NB4 (cell line): ENCODE data around the gene SMAD5.

Source experiments
- DNase-seq: peaks from one replicate; pipeline ENCODE4 v3.0.0; 2010; ENCODE audit warnings: low read depth
- H3K4me3 ChIP-seq: one replicate; pipeline ENCODE4 v1.5.1; 2011; ENCODE audit warnings: mild to moderate bottlenecking, low read depth, low read length, moderate library complexity
- MYC ChIP-seq: IDR thresholded peaks from 2 replicates; pipeline ENCODE4 v1.6.1; 2011; ENCODE audit warnings: low read depth, low read length
- POLR2A ChIP-seq: IDR thresholded peaks from 2 replicates; pipeline ENCODE4 v1.6.1; 2011; ENCODE audit warnings: mild to moderate bottlenecking; ENCODE audit not compliant: insufficient read length; ENCODE audit errors: extremely low read depth
- TF ChIP-seq, protein P1 (sequence below): IDR thresholded peaks from 2 replicates; pipeline ENCODE4 v1.6.1; 2011; ENCODE audit warnings: low read depth, low read length
- TF ChIP-seq, protein P2 (sequence below): IDR thresholded peaks from one replicate; pipeline ENCODE4 v1.5.1; 2012; ENCODE audit warnings: low read depth, low read length

The SMAD5 gene

DNA sequence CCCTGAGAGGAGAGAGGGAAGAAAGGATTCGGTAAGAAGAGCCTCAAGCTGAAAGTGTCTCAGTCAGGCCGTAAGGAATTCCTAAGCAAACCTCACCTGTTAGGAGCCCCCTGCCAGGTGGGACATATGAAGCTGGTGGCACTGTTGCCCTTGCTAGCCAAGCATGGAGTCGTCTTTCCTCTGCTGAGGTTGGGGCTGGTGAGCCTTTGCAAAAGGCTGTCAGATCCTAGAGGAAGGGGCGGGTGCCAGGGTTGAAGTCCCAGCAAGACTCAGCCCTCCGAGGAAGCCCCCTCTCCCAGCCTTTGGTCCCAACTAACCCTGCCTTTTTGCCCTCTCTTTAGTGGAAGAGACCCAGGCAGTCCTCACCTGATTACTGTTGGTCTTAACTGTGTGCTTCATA is 65.8 kb downstream of the SMAD5 start:
- TF ChIP-seq POLR2A (no peak), MYC (no peak)
- TF ChIP-seq, protein P1, sequence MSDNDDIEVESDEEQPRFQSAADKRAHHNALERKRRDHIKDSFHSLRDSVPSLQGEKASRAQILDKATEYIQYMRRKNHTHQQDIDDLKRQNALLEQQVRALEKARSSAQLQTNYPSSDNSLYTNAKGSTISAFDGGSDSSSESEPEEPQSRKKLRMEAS, result no peak
- TF ChIP-seq, protein P2, sequence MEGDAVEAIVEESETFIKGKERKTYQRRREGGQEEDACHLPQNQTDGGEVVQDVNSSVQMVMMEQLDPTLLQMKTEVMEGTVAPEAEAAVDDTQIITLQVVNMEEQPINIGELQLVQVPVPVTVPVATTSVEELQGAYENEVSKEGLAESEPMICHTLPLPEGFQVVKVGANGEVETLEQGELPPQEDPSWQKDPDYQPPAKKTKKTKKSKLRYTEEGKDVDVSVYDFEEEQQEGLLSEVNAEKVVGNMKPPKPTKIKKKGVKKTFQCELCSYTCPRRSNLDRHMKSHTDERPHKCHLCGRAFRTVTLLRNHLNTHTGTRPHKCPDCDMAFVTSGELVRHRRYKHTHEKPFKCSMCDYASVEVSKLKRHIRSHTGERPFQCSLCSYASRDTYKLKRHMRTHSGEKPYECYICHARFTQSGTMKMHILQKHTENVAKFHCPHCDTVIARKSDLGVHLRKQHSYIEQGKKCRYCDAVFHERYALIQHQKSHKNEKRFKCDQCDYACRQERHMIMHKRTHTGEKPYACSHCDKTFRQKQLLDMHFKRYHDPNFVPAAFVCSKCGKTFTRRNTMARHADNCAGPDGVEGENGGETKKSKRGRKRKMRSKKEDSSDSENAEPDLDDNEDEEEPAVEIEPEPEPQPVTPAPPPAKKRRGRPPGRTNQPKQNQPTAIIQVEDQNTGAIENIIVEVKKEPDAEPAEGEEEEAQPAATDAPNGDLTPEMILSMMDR, result no peak
- DNase-seq, result no peak
- H3K4me3 ChIP-seq, result no peak overlapping the region

DNA sequence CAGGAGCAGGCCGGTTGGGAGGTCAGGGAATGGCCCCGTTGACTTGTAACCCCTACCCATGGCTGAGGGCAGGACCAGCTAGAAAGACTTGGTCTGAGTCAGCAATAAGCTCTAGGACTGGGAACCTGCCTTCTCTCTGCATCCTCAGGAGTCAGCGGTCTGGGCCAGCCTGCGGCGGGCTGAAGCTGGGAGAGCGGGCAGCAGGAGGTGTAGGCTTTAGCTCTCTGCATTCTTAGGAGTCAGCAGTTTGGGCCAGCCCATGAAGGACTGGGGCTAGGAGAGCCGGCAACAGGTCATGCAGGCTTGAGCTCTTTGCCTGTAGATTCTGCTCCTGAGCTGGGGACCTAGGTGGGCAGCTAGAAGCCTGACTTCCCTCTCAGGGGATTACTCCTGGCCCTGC is 66.8 kb downstream of the SMAD5 start:
- TF ChIP-seq, protein P2, result no peak
- TF ChIP-seq MYC, result no peak
- TF ChIP-seq, protein P1, result no peak
- TF ChIP-seq POLR2A, result no peak
- H3K4me3 ChIP-seq, result no peak overlapping the region
- DNase-seq, result no peak

DNA sequence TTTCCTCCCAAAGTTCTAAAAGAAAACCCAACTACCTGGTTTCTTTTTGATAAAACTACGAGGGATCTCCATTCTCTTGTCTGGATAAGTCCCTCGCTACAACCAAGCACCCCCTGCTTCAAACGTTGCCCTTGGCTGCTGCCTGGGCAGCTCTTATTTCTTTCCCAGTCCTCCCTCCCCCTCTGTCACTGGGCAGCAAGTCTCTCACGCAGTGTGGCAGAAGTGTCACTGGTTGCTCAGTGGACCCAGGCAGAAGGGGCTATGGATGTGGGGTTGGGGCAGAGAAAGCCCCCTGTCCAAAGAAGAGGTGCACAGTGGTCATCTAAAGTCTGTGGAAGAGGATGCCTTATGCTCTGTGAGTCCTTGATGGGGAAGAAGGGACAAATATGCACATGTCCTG is 67.5 kb downstream of the SMAD5 start:
- DNase-seq, result no peak
- no peak overlapping the region for H3K4me3 ChIP-seq
- TF ChIP-seq POLR2A (no peak), MYC (no peak)
- TF ChIP-seq, protein P1, result no peak
- TF ChIP-seq, protein P2, result no peak

DNA sequence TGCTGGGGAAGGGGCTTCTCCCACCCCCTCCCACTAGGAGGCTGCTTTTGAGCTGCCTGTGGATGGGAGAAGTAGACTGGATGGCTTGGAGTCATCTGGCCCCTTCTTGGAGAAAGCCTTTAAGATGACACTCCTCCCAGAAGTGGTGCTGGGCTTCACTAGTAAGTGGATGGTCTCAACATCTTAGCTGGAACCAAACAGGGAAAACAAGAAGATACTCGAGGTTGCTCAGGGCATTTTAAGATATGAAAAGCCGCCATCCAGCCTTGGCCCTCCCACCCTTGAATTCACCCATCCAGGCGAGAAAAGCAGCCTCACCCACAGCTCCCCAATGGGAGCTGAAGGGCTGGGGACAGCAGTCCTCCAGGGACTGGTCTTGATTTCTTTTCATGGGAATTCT is 68.1 kb downstream of the SMAD5 start:
- no peak overlapping the region for H3K4me3 ChIP-seq
- no peak for TF ChIP-seq POLR2A
- TF ChIP-seq, protein P1, result no peak
- no peak for TF ChIP-seq MYC
- TF ChIP-seq, protein P2, result no peak
- DNase-seq, result no peak

DNA sequence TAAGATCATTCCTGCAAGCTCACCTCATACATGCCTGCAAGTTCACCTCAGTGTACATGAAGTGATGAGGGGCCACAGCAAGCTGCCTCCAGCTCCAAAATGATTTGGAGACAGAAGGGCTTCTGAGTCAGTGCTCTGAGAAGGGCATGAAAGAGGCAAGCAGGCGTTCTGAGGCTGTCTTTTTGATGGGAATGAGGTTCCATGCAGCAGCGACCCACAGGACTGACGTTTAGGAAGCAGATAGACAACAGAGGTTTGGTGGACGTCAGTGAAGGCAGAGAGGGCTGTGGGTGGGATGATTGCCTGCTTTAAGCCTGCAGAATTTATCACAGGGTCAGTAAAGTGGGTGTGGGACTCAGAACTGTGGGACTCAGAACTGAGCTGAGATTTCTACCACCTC is 69.2 kb downstream of the SMAD5 start:
- TF ChIP-seq, protein P2, result no peak
- TF ChIP-seq MYC (no peak), POLR2A (no peak)
- TF ChIP-seq, protein P1, result no peak
- no peak for DNase-seq
- H3K4me3 ChIP-seq, result no peak overlapping the region
